Left lung (tissue), 10 donors: ENCODE data around the gene MBP. TPM values are rescaled to one million over a fixed set of nuclear protein-coding genes. Genes with fewer than 3 reads are reported as not detected.

Source experiments
- ATAC-seq: fragments of 200-7000 bp; cut with Tn5 transposase; one replicate; pipeline ENCODE4 v1.9.1; 2020; ENCODE audit warnings: moderate library complexity
- DNase-seq, 4 donors: peaks; one replicate each; pipeline ENCODE4 v3.0.0-alpha.2; 2013 to 2020
- H3K27ac ChIP-seq, 2 donors: fragments of 200-600 bp; sonication (generic) in 1 of 2; one replicate each; pipeline versions ENCODE4 v1.5.0 to v1.8.0; 2020 to 2021
- H3K27me3 ChIP-seq, 2 donors: fragments of 200-600 bp; sonication (generic) in 1 of 2; one replicate each; pipeline versions ENCODE4 v1.5.0 to v1.8.0; 2020 to 2021
- H3K36me3 ChIP-seq, 2 donors: fragments of 200-600 bp; sonication (generic) in 1 of 2; one replicate each; pipeline versions ENCODE4 v1.5.0 to v1.8.0; 2020 to 2021
- H3K4me1 ChIP-seq, 2 donors: fragments of 200-600 bp; one replicate each; pipeline ENCODE4 v1.8.0; 2021
- H3K4me3 ChIP-seq, 2 donors: fragments of 200-600 bp; sonication (generic) in 1 of 2; one replicate each; pipeline versions ENCODE4 v1.5.0 to v1.8.0; 2020 to 2021; ENCODE audit warnings: mild to moderate bottlenecking in 1 of 2
- H3K9me3 ChIP-seq, 2 donors: fragments of 200-600 bp; sonication (generic) in 1 of 2; one replicate each; pipeline versions ENCODE4 v1.5.0 to v1.8.0; 2020 to 2021
- CTCF ChIP-seq, 2 donors: fragments of 200-600 bp; sonication (generic) in 1 of 2; IDR thresholded peaks; one replicate each; pipeline versions ENCODE4 v1.5.0 to v1.8.0; 2021; ENCODE audit warnings: antibody characterized with exemption in 2 of 2
- intact Hi-C, 2 donors: fragments of 100-400 bp; cut with DNase I; formaldehyde crosslinking; loops; one replicate each; pipeline versions ENCODE4 v1.11.2 to v1.14.2; 2022
- polyA plus RNA-seq, 6 donors: library from polyadenylated mRNA; unstranded; fragments of 120-200 nt; gene quantifications; one replicate each; pipeline ENCODE4 v1.2.1, GENCODE V29; 2013; ENCODE audit not compliant: insufficient read length in 6 of 6
- total RNA-seq, 2 donors: library from RNA; stranded (reverse); fragmentation: NEBNext Ultra II Directional; extraction: Animal tissue kit (Norgen Biotek cat#: 25700); gene quantifications; one replicate each; pipeline ENCODE4 v1.2.1, GENCODE V29; 2021
- donor health status: DM: no; HTN: yes; CAD: no.
- donor health status: DM: no; HTN: no; CAD: no.

The MBP gene
- total and polyA plus RNA-seq, 8 donors = 8.8 to 56.7 (median 10.8) TPM

GRCh38 chr18:77046409-77046808 is 86.2 kb downstream of the MBP start:
- intact Hi-C loops = no loop called here

GRCh38 chr18:77045677-77046076 is 86.9 kb downstream of the MBP start:
- Histone ChIP-seq H3K27me3 (no peaks in the 10 kb centered on the region), H3K36me3 (peaks cover 0 to 19% of the 10 kb centered on the region in 2 donors), H3K4me1 (no peaks in the 10 kb centered on the region), H3K9me3 (peaks cover 0 to 2% of the 10 kb centered on the region in 2 donors), H3K4me3 (no peak overlapping the region), H3K27ac (no peak overlapping the region)
- DNase-seq (no peak), ATAC-seq (no peak)
- intact Hi-C loops = no loop called here
- no peak for TF ChIP-seq CTCF (IDR thresholded peaks at IDR 0.05)

More at GRCh38 chr18:77046409-77046808, 86.2 kb downstream of the MBP start:
- peaks cover 0 to 2% of the 10 kb centered on the region in 2 donors for H3K9me3 ChIP-seq
- no peak overlapping the region for H3K27ac ChIP-seq
- DNase-seq (no peak), ATAC-seq (no peak)
- peaks cover 0 to 19% of the 10 kb centered on the region in 2 donors for H3K36me3 ChIP-seq
- H3K4me3 ChIP-seq = no peak overlapping the region
- no peak for TF ChIP-seq CTCF (IDR thresholded peaks at IDR 0.05)
- no peaks in the 10 kb centered on the region for H3K4me1 ChIP-seq
- H3K27me3 ChIP-seq = no peaks in the 10 kb centered on the region

- Histone ChIP-seq H3K9me3 (peaks cover 0 to 2% of the 10 kb centered on the region in 2 donors), H3K4me3 (no peak overlapping the region), H3K27ac (no peak overlapping the region), H3K36me3 (peaks cover 0 to 19% of the 10 kb centered on the region in 2 donors), H3K4me1 (no peaks in the 10 kb centered on the region), H3K27me3 (no peaks in the 10 kb centered on the region)
- ATAC-seq (no peak), DNase-seq (no peak)
- TF ChIP-seq CTCF (IDR thresholded peaks at IDR 0.05) = no peak
- intact Hi-C loops = no loop called here
These were observed 87.5 kb downstream of the MBP start for GRCh38 chr18:77044866-77045664.

GRCh38 chr18:77043541-77044280 is 88.9 kb downstream of the MBP start:
- Histone ChIP-seq H3K9me3 (peaks cover 0 to 2% of the 10 kb centered on the region in 2 donors), H3K27me3 (no peaks in the 10 kb centered on the region), H3K4me3 (no peak overlapping the region), H3K27ac (no peak overlapping the region), H3K4me1 (no peaks in the 10 kb centered on the region), H3K36me3 (peaks cover 0 to 19% of the 10 kb centered on the region in 2 donors)
- ATAC-seq (no peak), DNase-seq (no peak)
- TF ChIP-seq CTCF (IDR thresholded peaks at IDR 0.05) = no peak
- intact Hi-C loops = no loop called here

- H3K36me3 ChIP-seq = peaks cover 0 to 19% of the 10 kb centered on the region in 2 donors
- DNase-seq (no peak), ATAC-seq (no peak)
- no peaks in the 10 kb centered on the region for H3K27me3 ChIP-seq
- H3K9me3 ChIP-seq = peaks cover 0 to 2% of the 10 kb centered on the region in 2 donors
- TF ChIP-seq CTCF (IDR thresholded peaks at IDR 0.05) = no peak
- H3K4me1 ChIP-seq = no peaks in the 10 kb centered on the region
- no peak overlapping the region for H3K4me3 ChIP-seq
- no peak overlapping the region for H3K27ac ChIP-seq
- intact Hi-C loops = no loop called here
These were observed 90.0 kb downstream of the MBP start for GRCh38 chr18:77042583-77042982.
